Activated CD4-positive, alpha-beta T cell treated with anti-CD3 and anti-CD28 coated beads, Interleukin-2, amount 50 U/mL, for 48 hours (primary cell): ENCODE measurements around the gene RFK.
"Not testable (repeated sequence)": the region's sequence is repeated elsewhere in the genome, so short reads cannot be mapped to it uniquely, and the experiment has no call there.

Source experiments
- DNase-seq, 2 experiments: peaks; one replicate each; pipeline ENCODE4 v3.0.0-alpha.2; 2020

RFK gene

DNA sequence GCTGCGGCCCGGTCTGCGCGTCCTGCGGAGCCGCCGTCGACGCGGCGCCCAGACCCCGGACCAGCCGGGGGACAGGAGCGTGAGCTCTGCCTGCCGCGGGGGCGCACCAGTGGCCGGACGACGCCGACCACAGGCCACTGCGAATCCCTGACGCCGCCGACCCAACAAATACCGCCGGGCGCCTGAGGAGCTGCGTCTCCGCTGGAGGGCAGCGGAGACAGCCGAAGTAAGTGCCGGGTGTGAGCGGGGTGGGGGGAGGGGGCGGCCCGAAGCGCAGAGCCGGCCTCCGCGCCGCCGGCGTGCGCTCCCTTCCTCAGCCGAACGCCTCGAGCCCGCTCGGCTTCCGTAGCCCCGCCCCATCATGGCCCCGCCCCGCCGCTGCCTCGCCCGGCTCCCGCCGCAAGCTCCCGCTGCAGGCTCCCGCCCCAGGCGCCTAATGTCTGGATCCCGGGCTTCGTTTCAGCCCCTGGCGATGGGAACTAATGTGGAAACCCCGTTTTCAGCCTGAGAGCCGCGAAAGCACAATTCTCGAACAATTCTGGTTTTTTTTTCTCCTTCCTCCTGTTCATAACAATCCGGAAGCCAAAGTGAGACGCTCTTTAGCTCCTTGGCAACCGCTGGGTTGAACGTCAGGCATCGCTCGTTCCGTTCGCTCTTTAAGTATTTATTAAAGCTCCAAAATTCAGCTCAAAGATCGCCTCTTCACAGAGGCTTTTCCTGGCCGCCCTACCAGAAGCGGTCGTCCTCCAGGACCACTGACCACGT, at the start of gene RFK:
TSS of gene RFK (minus strand) at position 232 of the 765 bp plus-strand sequence. CDS start 255 bp downstream, outside the sequence.
- peak; percentile 95 for DNase-seq

DNA sequence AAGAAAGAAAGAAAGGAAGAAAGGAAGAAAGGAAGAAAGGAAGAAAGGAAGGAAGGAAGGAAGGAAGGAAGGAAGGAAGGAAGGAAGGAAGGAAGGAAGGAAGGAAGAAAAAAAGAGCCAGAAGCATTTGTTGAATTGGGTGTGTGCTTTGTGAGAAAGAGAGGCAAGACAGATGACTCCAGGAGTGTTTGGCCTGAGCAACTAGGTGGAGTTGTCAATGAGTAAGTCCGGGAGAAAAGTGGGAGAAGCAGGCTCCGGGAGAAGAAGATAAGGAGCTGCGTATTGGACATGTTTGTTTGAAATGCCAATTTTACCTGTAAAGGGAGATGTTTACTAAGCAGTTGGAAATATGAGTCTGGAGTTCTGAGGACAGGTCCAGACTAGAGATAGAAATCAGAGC, 49.7 kb upstream of the RFK start:
- DNase-seq = no peak

DNA sequence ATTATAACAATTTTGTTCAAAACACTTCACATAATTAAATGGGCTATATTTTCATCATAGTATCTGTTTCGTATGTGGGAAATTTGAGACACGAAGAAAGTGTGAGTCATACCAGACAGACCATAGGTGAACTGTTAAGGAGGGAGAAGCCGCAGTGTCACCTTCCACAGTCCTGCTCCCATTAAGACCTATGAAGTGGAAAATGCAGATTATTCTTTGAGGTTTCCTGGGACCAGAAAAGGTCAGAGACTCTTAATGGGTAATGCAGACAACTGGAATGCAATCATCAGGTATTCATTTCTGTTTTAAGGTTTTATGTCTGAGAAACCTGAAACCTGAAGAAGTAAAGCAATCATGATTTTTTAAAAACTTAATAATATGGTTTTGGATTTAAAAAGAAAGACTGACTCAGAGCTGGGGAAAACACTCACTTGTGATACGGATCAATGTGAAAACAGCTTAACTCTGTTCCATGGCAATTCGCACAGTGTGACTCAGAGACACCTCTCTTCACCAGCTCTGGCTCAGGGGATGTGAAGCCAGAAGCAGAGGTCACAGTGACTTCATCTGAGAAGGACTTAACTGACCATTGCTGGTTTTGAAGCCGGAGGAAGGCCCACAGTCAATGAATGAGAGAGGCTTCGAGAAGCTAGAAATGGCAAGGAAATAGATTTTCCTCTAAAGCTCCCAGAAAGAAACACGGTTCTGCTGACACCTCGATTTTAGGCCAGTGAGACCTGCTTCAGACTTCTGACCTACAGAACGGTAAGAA, 47.5 kb upstream of the RFK start:
- DNase-seq = peak; percentile 55 to 65

DNA sequence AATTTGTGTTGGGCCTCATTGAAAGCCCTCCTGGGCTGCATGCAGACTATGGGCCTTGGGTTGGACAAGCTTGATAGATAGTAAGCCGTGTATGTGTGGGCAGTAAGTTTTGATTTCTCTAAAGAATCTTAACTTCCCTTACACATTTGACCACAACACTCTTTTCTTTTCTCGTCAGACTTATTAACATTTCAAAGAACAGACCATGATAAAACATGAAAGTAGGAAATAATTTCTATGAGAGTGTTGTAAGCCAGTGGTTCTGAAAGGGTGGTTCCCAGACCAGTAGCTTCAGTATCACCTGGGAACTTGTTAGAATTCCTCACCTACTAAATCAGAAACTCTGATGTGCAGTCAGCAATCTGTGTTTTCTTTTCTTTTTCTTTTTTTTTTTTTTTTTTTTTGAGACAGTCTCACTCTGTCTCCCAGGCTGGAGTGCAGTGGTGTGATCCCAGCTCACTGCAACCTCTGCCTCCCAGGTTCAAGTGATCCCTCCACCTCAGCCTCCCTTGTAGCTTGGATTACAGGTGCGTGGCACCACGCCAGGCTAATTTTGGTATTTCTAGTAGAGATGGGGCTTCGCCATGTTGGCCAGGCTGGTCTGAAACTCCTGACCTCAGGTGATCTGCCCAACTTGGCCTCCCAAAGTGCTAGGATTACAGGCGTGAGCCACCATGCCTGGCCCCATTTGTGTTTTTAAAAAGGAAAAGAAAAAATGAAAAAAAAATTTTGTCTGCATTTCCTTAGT, 44.8 kb upstream of the RFK start:
- no peak for DNase-seq

DNA sequence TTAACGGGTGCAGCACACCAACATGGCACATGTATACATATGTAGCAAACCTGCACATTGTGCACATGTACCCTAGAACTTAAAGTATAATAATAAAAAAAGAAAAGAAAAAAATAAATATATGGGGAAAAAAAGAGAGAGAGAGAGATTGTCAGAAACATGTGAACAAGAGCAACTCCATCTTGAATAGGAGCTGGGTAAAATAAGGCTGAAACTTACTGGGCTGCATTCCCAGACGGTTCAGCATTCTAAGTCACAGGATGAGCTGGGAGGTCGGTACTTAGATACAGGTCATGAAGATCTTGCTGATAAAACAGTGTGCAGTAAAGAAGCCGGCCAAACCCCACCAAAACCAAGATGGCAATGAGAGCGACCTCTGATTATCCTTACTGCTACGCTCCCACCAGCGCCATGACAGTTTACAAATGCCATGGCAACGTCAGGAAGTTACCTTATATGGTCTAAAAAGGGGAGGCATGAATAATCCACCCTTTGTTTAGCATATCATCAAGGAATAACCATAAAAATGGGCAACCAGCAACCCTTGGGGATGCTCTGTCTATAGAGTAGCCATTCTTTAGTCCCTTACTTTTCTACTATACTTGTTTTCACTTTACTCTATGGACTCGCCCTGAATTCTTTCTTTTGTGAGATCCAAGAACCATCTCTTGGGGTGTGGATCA, 42.9 kb upstream of the RFK start:
- DNase-seq = not testable (repeated sequence)

DNA sequence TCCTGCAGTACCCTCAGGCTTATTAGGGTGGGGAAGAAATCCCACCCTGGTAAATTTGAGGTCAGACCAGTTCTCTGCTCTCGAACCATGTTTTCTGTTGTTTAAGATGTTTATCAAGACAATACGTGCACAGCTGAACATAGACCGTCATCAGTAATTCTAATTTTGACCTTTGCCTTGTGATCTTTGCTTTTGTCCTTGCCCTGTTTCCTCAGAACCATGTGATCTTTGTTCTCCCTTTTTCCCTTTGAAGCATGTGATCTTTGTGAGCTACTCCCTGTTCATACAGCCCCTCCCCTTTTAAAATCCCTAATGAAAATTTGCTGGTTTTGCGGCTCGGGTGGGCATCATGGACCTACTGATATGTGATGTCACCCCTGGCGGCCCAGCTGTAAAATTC, 40.7 kb upstream of the RFK start:
- not testable (repeated sequence) for DNase-seq

DNA sequence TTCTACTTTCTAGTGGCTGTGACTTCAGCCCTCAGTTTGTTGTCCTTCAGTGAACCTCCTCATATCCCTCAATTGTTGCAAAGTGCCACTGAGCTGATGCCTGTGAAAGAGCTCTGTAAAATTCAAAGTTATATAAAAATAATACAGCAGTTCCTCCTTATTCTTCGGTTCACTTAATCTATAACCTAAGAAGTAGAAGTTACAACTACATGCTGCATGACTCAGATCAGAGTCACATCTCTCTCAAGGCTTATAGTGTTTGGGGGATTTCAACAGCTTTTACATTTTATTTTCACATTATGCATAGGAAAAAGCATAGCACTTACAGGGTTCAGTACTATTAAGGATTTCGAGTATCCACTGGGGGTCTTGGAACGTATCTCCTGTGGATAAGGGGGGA, 39.6 kb upstream of the RFK start:
- no peak for DNase-seq

DNA sequence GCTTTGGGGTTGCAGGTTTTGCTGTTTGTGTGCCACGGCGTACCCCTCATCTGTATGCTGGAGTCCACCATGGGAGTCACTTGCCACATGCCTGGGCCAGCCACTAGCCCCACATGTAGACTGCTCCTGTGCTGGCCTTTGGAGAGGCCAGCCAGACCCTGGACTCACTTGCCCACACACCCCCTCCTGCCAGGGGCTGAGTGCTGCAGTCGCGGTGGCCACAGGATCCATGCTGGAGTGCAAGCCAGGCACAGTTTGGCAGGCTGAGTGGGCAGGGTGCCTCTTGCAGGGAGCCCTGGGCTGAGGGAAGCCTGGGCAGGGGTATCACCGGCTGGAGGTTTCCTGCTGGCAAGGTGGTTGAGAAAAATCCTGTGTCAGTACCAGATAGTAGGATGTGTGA, 39.2 kb upstream of the RFK start:
- no peak for DNase-seq

DNA sequence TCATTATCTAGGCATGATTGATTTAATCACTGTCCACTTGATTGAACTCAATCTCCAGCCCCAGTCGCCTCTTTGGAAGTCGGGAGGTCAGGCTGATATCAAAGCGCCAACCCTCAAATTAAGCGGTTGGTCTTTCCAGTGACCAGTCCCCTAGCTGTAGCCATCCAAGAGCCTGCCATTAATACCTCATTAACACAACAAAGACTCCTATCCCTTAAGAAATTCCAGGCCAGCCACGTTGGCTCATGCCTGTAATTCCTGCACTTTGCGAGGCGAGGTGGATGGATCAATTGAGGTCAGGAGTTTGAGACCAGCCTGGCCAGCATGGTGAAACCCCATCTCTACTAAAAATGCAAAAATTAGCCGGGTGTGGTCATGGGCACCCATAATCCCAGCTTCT, 37.4 kb upstream of the RFK start:
- no peak for DNase-seq

DNA sequence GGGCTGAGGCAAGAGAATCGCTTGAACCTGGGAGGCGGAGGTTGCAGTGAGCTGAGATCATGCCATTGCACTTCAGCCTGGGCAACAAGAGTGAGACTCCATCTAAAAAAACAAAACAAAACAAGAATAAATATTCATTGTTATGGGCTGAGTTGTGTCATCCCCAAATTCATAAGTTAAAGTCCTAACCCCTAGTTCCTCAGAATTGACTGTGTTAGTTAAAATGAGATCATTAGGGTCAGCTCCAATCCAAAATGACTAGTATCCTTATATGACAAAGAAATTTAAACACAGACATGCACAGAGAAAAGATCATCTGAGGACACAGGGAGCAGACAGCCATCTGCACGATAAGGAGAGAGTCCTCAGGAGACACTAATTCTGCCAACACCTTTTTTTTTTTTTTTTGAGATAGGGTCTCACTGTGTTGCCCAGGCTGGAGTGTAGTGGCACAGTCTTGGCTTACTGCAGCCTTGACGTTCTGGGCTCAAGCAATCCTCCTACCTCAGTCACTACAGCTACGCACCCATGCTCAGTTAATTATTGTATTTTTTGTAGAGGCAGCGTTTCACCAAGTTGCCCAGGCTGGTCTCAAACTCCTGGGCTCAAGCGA, 32.7 kb upstream of the RFK start:
- DNase-seq = no peak

DNA sequence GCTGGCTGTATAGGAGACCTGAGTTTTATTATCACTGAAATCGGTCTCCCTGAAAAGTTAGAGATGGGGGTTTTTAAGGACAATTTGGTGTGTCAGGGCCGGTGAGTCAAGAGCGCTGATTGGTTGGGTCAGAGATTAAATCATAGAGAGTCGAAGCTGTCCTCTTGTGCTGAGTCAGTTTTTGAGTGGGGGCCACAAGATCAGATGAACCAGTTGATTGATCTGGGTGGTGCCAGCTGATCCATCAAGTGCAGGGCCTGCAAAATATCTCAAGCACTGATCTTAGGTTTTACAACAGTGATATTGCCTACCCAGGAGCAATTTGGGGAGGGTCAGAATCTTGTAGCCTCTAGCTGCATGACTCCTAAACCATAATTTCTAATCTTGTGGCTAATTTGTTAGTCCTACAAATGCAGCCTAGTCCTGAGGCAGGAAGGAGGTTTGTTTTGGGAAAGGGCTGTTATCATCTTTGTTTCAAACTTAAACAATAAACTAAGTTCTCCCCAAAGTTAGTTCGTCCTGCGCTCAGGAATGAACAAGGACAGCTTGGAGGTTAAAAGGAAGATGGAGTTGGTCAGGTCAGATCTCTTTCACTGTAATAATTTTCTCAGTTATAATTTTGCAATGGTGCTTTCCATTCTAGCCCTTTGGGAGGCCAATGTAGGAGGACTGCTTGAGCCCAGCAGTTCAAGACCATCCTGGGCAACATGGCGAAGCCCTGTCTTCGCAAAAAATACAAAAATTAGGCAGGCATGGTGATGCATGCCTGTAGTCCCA, 31.6 kb upstream of the RFK start:
- no peak for DNase-seq

DNA sequence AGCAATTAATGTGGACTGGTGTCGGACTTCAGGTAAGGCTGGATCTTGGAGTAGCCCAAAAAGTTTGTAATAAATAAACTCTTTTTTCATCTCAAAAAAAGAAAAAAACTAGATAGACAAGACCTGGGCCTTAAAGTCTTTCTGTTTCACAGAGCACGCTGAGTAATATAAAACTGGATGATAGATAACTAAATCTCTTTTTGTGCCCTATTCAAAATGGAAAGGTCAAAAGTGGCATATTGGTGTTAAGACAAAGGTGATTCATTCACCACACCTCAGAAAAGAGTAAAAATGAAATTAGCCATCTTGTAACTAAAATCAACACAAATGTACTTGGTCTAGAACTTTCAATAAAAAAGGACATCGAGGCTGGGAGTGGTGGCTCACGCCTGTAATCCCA, 30.3 kb upstream of the RFK start:
- DNase-seq = no peak

DNA sequence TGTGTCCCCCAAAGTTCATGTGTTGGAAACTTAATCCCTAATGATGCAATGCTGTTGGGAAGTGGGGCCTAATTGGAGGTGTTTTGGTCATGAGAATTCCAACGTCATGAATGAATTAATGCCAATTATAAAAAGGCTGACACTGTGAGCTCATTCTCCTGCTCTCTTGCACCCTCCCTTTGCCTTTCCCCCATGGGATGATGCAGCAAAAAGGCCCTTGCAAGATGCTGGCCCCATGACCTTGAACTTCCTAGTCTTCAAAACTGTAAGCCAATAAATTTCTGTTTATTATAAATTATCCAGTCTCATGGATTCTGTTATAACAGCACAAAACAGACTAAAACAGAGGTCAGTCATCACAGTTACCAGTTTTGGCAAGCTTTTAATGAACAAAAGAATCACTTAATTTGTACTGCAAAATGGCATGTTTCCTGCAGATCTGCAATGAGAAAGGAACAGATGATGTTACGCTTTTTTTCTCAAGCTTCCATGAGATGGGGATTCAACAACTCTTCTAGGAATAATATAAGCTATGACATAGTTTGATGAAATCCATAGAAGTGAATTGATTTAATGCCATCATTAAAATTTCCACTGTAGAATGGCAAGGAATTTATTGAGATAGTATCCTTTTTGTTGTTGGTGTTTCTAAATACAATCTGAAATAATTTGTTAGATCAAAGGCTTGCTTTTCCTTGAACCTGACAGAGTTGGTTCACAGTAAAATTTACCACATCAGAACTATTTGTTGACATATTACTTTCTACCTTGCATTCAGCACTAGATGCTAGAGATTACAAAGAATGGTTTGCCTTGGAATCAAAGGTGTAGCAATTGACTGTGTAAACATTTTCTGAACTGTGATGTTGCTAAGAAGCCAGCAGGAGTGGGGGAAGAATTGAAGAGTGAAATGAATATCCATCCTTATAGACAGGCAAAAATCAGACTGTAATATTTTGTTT, 29.3 kb upstream of the RFK start:
- no peak for DNase-seq

DNA sequence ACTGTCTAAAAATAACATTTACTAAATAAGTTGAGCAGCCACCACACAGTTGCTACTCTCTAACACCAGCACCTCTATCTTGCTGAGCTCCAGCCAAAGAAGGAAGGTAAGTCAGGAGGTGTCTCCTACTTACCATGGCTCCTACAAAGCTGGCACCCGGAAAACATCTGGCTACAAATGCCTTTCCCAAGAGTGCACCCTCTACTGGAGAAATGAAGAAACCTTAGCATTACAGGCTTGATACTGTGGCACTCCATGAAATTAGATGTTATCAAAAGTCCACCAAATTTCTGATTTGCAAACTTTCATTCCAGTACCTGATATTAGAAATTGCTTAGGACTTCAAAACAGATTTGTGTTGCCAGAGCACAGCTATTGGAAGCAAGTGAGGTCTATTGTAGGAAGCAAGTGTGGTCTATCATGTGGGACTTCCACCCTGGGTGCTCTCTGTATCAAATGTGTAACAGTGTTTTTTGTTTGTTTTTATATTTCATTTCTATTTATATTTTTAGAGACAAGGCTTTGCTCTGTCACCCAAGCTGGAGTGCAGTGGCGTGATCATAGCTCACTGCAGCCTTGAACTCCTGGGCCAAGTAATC, 25.7 kb upstream of the RFK start:
- no peak for DNase-seq

DNA sequence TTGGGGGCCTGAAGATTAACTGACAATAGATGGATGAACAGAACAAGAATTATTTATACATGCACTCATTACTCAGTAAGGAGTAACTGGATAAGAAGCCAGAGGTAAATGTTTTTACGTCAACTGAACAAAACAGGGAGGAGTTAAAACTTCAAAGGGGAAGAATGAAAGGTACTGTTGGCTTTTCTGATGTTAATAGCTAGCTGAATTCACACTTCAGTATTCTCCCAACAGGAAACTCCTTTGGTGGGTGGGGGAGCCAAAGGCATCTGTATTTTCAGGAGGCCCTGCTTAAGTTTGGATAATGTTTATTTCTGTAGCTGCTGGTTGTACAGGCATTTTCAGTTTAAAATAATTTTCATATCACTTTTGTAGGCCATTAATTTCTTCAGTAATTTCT, 23.2 kb upstream of the RFK start:
- DNase-seq = no peak

DNA sequence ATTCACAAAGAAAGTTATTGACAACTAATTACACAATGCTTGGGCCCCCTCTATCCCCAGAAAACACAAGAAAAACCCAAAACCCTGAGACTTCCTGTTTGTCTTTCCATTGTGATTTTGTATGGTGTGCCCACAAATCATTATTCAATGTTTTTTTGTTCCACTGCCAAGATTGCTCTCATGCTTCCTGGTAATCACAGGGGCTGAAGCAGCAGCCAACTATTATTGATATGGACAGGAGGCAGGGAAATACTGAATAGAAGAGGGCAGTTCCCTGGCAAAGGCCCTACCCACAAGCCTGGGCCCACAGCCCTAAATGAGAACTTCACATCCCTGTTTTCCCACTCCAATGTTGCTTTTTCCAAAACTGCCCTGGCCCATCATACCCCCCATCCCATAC, 21.5 kb upstream of the RFK start:
- DNase-seq = no peak

DNA sequence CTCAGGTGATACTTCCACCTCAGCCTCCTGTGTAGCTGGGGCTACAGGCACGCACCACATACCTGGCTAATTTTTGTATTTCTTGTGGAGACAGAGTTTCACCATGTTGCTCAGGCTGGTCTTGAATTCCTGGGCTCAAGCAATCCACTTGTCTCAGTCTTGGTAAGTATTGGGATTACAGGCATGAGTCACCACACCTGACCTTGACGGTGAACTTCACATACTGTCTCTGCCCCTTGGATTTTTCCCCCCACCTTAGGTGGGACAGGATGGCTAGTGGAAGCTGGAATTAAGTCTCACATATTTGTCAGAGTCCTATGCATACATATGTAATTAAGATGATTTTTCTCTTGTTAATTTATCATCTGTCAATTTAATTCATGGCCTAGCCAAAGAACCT, 20.9 kb upstream of the RFK start:
- no peak for DNase-seq

DNA sequence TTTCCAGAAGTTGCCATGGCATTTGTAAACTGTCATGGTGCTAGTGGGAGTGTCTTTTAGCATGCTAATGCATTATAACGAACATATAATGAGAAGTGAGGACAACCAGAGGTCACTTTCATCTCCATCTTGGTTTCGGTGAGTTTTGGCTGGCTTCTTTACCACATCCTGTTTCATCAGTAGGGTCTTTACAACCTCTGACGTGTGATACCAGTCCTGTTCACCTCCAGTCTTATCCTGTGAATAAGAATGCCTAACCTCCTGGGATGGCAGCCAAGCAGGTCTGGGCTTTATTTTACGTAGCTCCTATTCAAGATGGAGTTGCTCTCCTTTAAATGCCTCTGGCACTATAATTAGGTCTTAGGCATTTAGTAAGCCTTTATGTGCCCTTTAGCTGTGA, 20.4 kb upstream of the RFK start:
- DNase-seq = no peak

DNA sequence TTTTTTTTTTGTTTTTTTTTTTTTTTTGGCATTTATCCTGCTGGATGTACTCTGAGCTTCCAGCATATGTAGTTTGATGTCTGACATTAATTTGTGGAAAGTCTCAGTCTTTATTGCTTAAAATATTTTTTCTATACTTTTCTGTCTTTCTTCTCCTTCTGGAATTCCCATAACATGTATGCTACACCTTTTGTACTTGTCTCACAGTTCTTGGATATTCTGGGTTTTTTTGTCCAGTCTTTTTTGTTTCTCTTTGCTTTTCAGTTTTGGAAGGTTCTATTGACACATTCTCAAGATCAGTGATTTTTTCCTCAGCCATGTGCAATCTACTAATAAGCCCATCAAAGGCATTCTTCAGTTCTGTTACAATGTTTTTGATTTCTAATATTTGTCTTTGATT, 19.4 kb upstream of the RFK start:
- no peak for DNase-seq

DNA sequence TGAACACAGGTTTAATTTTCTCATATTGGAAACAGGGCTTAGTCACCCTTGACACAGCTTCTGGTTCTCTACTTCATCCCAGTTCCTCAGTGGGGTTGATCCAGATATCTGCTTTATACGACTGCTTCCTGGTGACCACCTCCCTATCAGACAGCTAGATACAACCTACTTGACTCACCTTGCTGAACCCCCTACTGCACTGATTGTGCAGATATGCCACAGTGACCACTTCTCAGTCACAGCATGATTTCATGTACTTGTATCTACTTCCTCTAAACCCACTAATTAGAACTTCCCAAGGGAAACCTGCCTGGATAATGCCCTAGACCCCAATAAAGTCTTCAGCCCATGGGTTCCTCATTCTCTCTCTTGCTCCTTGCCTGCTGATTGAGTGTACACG, 18.4 kb upstream of the RFK start:
- no peak for DNase-seq
